ENCODE results near the gene TREH.
A peak's percentile ranks its signal among the peaks of the same experiment; 100 is the strongest.

TREH gene

GRCh38 chr11:118646393-118646792 lies 33.1 kb downstream of the TREH start:
- DNase-seq (ENCODE audit: low spot score): no peak

- no peak for DNase-seq (ENCODE audit: low spot score)
These were observed 34.3 kb downstream of the TREH start for GRCh38 chr11:118645066-118645715.

- no peak for DNase-seq (ENCODE audit: low spot score)
These were observed 35.0 kb downstream of the TREH start for GRCh38 chr11:118644496-118644895.

GRCh38 chr11:118643995-118644345 lies 35.5 kb downstream of the TREH start:
- no peak for DNase-seq (ENCODE audit: low spot score)

- DNase-seq (ENCODE audit: low spot score): no peak
These were observed 36.1 kb downstream of the TREH start for GRCh38 chr11:118643142-118643994.

- DNase-seq (ENCODE audit: low spot score): no peak
These were observed 37.9 kb downstream of the TREH start for GRCh38 chr11:118641397-118642019.

- DNase-seq (ENCODE audit: low spot score): no peak
These were observed 38.9 kb downstream of the TREH start for GRCh38 chr11:118640332-118641154.

- no peak for DNase-seq (ENCODE audit: low spot score)
These were observed 39.6 kb downstream of the TREH start for GRCh38 chr11:118639899-118640298.

- DNase-seq (ENCODE audit: low spot score): no peak
These were observed 40.7 kb downstream of the TREH start for GRCh38 chr11:118638726-118639125.

- no peak for DNase-seq (ENCODE audit: low spot score)
These were observed 42.7 kb downstream of the TREH start for GRCh38 chr11:118636569-118637290.

GRCh38 chr11:118635642-118636041 lies 43.8 kb downstream of the TREH start:
- no peak for DNase-seq (ENCODE audit: low spot score)

- no peak for DNase-seq (ENCODE audit: low spot score)
These were observed 44.2 kb downstream of the TREH start for GRCh38 chr11:118635237-118635591.

- peak; percentile 83 for DNase-seq (ENCODE audit: low spot score)
These were observed 44.8 kb downstream of the TREH start for GRCh38 chr11:118634431-118635236.

- no peak for DNase-seq (ENCODE audit: low spot score)
These were observed 45.5 kb downstream of the TREH start for GRCh38 chr11:118633979-118634378.

- no peak for DNase-seq (ENCODE audit: low spot score)
These were observed 46.1 kb downstream of the TREH start for GRCh38 chr11:118633319-118633690.

GRCh38 chr11:118632577-118633318 lies 46.7 kb downstream of the TREH start:
- no peak for DNase-seq (ENCODE audit: low spot score)

GRCh38 chr11:118631142-118631909 lies 48.1 kb downstream of the TREH start:
- no peak for DNase-seq (ENCODE audit: low spot score)

GRCh38 chr11:118629761-118630661 lies 49.4 kb downstream of the TREH start:
- no peak for DNase-seq (ENCODE audit: low spot score)
